Activated T-cell treated with anti-CD3 and anti-CD28 coated beads, Interleukin-2, amount 50 U/mL, for 4 hours (primary cell): ENCODE data around the gene TPPP. TPM values are rescaled to one million over a fixed set of nuclear protein-coding genes. Genes with fewer than 3 reads are reported as not detected.

Experiments
- ATAC-seq, 2 donors: fragments of 200-7000 bp; cut with Tn5 transposase; one replicate each; pipeline ENCODE4 v1.10.0; 2021
- DNase-seq: peaks from one replicate; pipeline ENCODE4 v3.0.0-alpha.2; 2020
- H3K27me3 Mint-ChIP-seq: one replicate; pipeline ENCODE4 v1.8.0; 2021; ENCODE audit warnings: low read depth, mixed read lengths
- H3K36me3 Mint-ChIP-seq: one replicate; pipeline ENCODE4 v1.8.0; 2022; ENCODE audit warnings: mixed read lengths; ENCODE audit not compliant: insufficient read depth
- H3K4me1 Mint-ChIP-seq: one replicate; pipeline ENCODE4 v1.8.0; 2021; ENCODE audit warnings: low read depth, mixed read lengths
- H3K4me3 Mint-ChIP-seq: one replicate; pipeline ENCODE4 v1.8.0; 2021; ENCODE audit warnings: mild to moderate bottlenecking, moderate library complexity, mixed read lengths
- H3K9me3 Mint-ChIP-seq: one replicate; pipeline ENCODE4 v1.8.0; 2021; ENCODE audit warnings: mixed read lengths
- total RNA-seq, 3 donors: library from RNA; stranded (reverse); gene quantifications; one replicate each; pipeline ENCODE4 v1.2.1, GENCODE V29; 2021

Gene TPPP
- total RNA-seq, 3 donors from 2014 or later: 0.08 to 0.19 (median 0.08) TPM

DNA sequence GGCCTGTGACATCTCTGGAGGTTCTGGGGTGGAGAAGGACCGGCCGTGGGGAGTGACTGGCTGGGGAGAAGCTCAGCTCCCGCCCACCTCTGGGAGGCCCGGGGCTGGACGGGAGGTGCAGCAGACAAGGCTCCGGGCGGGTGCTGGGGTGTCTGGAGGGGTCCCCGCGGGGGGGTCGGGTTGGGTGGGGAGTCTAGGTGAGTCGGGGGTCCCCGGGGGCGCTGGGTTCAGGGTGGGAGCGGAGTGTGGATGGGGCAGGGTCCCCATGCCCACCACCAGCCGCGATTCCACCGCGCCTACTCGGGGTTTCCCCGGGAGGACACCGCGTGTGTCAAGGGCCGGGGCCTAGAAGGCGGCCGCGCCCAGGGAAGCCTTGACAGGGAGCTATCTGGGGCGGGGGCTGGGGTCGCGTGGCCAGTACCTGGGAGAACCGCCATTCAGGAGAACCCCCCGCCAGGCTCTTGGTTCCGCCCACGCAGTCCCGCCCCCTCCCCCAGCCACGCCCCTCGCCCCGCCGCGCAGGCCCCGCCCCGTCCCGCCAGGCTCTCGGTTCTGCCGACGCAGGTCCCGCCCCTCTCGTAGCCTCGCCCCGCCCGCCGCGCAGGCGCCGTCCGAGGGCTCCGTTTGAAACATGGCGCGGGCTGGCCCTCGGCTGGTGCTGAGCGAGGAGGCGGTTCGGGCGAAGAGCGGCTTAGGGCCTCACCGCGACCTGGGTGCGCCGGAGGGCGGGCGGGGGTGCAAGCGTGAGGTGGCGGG is 81.2 kb downstream of the TPPP start, which contains the start of gene CEP72:
Gene CEP72, plus strand, starts transcription at position 610 of the 756 bp plus-strand sequence. Its CDS starts 22 bp downstream, at position 632.
- DNase-seq: peak; percentile 94
- peak within 1 kb of the TSS; percentile 98 for H3K4me3 Mint-ChIP-seq
- H3K27me3 Mint-ChIP-seq: peaks cover 12% of the 10 kb centered on the region
- H3K4me1 Mint-ChIP-seq: peaks cover 34% of the 10 kb centered on the region
- H3K9me3 Mint-ChIP-seq: no peaks in the 10 kb centered on the region
- peaks cover 6% of the 10 kb centered on the region for H3K36me3 Mint-ChIP-seq
- ATAC-seq: peak; percentile 95 to 97

DNA sequence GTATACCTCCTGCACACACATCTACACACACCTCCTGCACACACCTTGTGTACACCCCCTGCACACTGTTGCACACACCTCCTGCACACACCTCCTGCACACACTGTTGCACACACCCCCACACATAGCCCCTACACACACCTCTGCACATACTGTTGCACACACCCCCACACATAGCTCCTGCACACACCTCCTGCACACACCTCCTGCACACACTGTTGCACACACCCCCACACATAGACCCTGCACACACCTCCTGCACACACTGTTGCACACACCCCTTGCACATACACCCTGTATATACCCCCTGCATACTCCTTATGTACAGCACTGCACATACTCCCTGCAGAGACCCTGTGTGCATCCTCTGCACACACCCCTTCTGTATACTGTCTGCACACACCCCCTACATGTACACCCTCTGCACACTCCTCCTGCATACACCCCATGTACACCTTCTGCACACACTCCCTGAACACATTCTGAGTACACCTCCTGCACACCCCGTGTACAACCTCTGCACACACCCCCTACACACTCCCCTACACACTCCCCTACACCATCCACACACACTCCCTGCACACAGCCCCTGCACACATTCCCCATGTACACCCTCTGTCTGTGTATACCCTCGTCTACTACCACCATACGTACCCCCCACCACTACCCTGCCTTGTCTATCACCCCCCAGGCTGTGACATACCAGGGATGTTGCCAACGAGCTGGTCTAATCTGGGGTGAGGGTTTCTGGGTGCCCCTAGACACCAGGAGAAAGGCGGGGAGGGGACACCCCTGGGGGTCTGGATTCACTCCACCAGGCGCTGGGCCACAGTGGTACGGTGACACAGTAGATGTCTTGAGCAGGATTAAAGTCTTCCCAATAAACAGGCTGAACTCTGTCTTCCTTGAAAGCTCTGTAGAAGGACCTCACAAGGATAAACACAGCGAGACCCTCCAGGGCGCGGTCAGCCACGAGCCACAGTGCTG is 82.1 kb downstream of the TPPP start:
- no peaks in the 10 kb centered on the region for H3K9me3 Mint-ChIP-seq
- DNase-seq: no peak
- peaks cover 6% of the 10 kb centered on the region for H3K36me3 Mint-ChIP-seq
- peaks cover 14% of the 10 kb centered on the region for H3K27me3 Mint-ChIP-seq
- H3K4me1 Mint-ChIP-seq: peaks cover 34% of the 10 kb centered on the region
- no peak for ATAC-seq
- peak overlapping the region; percentile 80 for H3K4me3 Mint-ChIP-seq

DNA sequence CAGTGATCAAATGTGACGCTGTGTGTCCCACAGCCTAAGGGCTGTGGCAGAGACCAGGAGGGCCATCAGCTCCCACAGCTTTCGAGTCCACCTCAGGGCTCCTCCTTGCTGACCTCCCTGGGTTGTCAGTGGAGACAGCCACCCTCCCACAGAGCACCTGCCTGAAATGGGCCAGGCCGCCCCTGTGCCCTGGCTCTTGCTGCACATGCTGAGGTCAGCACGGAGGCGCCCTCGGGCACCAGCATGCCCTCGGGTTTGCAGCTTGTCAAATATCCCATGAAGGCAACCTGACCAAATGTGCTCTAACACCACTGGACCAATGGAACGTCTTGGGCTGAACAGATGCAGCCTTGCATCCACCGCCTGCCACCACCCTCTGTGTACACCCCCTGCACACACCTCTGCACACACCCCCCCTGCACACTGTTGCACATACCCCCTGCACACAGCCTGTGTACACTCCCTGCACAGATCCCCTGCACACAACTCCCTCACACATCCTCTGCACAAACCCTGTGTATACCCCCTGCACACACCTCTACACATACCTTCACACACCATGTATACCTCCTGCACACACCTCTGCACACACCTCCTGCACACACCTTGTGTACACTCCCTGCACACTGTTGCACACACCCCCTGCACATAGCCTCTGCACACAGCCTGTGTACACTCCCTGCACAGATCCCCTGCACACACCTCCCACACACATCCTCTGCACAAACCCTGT is 83.0 kb downstream of the TPPP start:
- H3K4me3 Mint-ChIP-seq: peak overlapping the region; percentile 80
- H3K27me3 Mint-ChIP-seq: peaks cover 18% of the 10 kb centered on the region
- no peak for DNase-seq
- peaks cover 29% of the 10 kb centered on the region for H3K4me1 Mint-ChIP-seq
- no peak for ATAC-seq
- no peaks in the 10 kb centered on the region for H3K36me3 Mint-ChIP-seq
- H3K9me3 Mint-ChIP-seq: no peaks in the 10 kb centered on the region

Other genes starting within 250 kb of the TPPP start
- gene SLC9A3, start 168.9 kb downstream of the TPPP start, total RNA-seq: 1 to 10 TPM; 3.4 to 4.9 (median 3.5) TPM
- gene CEP72, start 81.0 kb downstream of the TPPP start, total RNA-seq: 10 to 100 TPM; 19.7 to 20.4 (median 19.9) TPM
- gene ZDHHC11B, start 91.4 kb upstream of the TPPP start, total RNA-seq: under 1 TPM; 0.21 to 0.66 (median 0.30) TPM
- gene ZDHHC11, start 157.6 kb upstream of the TPPP start, total RNA-seq: 1 to 10 TPM; 6.0 to 7.0 (median 6.2) TPM
- 10 to 100 TPM; 60.9 to 67.7 (median 64.6) TPM for gene BRD9, start 199.4 kb upstream of the TPPP start, total RNA-seq
- 10 to 100 TPM; 11.2 to 21.5 (median 18.5) TPM for gene TRIP13, start 199.5 kb upstream of the TPPP start, total RNA-seq